Measurements from ENCODE around the gene UQCRHL.

- TF ChIP-seq EZH2 (IDR thresholded peaks at IDR 0.05; ENCODE audit: low read depth), result no peak
- TF ChIP-seq CTCF (conservative IDR thresholded peaks at IDR 0.05), result no peak
Measured at GRCh38 chr1:15843826-15844572, 36.5 kb upstream of the UQCRHL start.
